AG09319 (cell line): Measurements from ENCODE around the gene COL4A2.

Experiments used
- DNase-seq: peaks from one replicate; pipeline ENCODE4 v3.0.0-alpha.2; 2010; ENCODE audit warnings: low read depth; ENCODE audit errors: extremely low read depth
- TF ChIP-seq, protein P1 (sequence below): IDR thresholded peaks from 2 replicates; pipeline ENCODE4 v1.5.1; 2011; ENCODE audit warnings: low read depth, mild to moderate bottlenecking, inconsistent platforms, low read length, moderate library complexity

Gene COL4A2

GRCh38 chr13:110405597-110406450 is 98.7 kb downstream of the COL4A2 start:
- TF ChIP-seq, protein P1, sequence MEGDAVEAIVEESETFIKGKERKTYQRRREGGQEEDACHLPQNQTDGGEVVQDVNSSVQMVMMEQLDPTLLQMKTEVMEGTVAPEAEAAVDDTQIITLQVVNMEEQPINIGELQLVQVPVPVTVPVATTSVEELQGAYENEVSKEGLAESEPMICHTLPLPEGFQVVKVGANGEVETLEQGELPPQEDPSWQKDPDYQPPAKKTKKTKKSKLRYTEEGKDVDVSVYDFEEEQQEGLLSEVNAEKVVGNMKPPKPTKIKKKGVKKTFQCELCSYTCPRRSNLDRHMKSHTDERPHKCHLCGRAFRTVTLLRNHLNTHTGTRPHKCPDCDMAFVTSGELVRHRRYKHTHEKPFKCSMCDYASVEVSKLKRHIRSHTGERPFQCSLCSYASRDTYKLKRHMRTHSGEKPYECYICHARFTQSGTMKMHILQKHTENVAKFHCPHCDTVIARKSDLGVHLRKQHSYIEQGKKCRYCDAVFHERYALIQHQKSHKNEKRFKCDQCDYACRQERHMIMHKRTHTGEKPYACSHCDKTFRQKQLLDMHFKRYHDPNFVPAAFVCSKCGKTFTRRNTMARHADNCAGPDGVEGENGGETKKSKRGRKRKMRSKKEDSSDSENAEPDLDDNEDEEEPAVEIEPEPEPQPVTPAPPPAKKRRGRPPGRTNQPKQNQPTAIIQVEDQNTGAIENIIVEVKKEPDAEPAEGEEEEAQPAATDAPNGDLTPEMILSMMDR: no peak
- no peak for DNase-seq

DNA sequence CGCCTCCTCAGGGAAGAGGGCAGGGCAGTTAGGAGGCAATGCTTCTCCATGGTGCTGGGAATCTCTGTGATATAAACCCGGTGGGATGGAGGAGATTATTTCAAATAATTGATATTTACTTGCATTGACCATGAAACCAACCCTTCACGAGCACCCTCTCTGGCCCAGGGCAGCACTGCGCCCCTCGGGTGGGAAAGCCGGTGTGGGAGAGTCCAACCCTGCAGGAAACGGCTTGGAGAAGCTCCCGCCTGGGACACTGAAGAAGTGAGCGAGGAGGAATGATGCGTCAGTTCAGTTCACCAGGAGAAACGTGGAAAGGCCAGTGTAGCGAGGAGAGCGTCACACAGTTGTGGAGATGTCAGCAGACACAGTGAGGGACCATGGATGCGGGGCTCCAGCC is 99.9 kb downstream of the COL4A2 start:
- TF ChIP-seq, protein P1: no peak
- DNase-seq: no peak

DNA sequence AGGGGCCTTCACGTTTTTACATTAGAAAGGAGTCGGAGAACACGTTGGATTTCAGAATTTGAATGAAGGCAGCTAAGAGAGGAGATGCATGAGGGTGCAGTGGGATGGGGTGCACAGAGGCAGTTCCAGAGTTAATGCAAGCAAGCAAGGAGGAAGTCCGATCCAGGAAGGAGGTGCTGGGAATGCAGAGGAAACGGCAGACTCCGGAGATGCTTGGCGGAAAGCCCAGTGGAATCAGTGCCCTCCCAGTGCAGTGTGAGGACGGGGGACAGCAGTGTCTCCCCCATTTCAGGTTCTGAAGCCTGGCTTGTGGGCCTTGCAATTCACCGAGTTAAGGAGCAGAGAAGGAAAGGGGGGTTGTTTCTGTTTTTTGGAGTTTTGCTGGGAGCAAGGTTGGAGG is 100.4 kb downstream of the COL4A2 start:
- no peak for DNase-seq
- TF ChIP-seq, protein P1: no peak

DNA sequence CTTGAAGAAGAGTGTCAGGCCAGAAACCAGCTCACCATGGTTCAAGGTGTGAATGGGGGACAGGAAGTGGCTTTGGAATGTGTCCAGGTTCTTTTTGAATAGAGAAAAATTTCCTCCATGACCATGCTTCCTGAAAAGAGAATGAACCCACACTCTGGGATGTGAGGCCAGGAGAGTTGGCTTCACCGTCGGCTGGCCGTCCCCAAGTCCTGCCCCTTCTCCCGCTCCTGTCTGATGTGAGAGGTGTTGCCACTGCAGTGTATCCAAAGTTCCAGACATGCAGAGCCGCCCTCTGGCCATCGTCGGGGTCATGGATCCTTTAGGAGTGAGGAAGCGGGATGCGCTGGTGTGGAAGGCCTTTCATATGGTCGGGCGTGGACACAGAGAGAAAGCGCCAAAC is 101.2 kb downstream of the COL4A2 start:
- no peak for DNase-seq

DNA sequence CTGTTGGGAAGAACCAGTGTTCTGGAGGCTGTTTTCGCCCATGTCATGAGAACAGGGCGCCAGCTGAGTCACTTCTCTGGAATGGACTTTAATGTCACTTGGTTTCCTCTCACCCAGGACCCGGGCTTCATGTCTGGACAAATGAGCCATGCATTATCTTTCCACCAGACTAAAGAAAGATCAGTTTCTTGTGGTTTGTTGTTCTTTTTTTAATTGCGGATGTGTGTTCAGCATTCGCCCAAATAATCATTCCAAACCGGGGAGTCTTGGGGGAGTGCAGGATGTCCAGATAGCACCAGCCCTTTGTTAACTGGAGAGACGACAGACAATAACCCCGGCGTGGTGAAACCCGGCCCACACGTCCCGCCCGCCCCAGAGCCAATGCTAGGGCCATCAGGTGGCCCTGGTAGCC is 102.5 kb downstream of the COL4A2 start:
- TF ChIP-seq, protein P1: no peak
- no peak for DNase-seq

More for the DNA sequence above, 101.2 kb downstream of the COL4A2 start:
- TF ChIP-seq, protein P1: no peak

- TF ChIP-seq, protein P1: no peak
- DNase-seq: no peak
Observed at GRCh38 chr13:110410000-110410399, 102.9 kb downstream of the COL4A2 start.

DNA sequence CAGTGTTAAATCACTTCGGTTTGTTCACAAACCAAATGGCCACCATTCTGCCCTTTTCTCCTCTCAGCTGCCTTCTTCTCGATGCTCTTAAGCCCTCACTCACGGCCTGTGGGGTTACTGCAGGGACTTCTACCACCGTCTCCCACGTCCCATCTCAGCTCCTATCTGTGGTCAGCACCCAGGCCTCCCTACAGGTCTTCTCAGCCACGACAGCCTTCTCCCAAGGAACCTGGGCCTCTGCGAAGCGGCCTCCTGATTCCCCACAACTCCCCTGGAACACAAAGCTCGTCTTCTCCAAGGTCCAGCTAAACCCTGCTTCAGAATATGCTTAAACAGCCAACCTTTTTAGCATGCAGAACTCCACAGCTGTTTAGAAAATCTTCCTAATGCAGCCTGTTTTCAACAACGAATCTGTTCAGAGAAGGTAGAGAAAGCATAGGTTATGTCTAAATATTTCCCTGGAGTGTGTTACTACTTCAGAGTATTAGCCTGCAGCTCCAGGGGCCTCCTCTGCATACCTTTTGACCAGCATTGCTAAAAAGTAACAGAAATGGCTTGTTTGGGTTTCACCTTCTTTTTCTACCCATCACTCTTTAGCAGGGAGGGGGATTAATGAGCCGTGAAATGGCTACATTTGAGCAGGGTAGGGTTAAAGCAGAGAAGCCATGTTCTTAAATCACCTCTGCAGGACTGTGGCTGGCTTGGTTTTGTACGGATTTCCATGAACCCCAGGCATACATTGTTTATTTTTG is 104.0 kb downstream of the COL4A2 start:
- DNase-seq: no peak
- TF ChIP-seq, protein P1: no peak
